DMS53 (cell line): ENCODE data around the gene HDAC4.

Source experiments
- DNase-seq: peaks from one replicate; lab custom pipeline; 2025; lab: John Stamatoyannopoulos, UW

The HDAC4 gene

GRCh38 chr2:239296020-239296932 is 104.5 kb downstream of the HDAC4 start:
- DNase-seq: peak; percentile 84

GRCh38 chr2:239295377-239296019 is 105.3 kb downstream of the HDAC4 start:
- DNase-seq: no peak

- DNase-seq: no peak
These were observed 106.2 kb downstream of the HDAC4 start for GRCh38 chr2:239294571-239295054.

- no peak for DNase-seq
These were observed 106.9 kb downstream of the HDAC4 start for GRCh38 chr2:239293775-239294430.

GRCh38 chr2:239292959-239293774 is 107.7 kb downstream of the HDAC4 start:
- no peak for DNase-seq

GRCh38 chr2:239292531-239292930 is 108.3 kb downstream of the HDAC4 start:
- DNase-seq: no peak

- no peak for DNase-seq
These were observed 109.1 kb downstream of the HDAC4 start for GRCh38 chr2:239291475-239292350.

- DNase-seq: no peak
These were observed 110.0 kb downstream of the HDAC4 start for GRCh38 chr2:239290618-239291474.

- no peak for DNase-seq
These were observed 111.3 kb downstream of the HDAC4 start for GRCh38 chr2:239289545-239289944.

GRCh38 chr2:239288951-239289511 is 111.8 kb downstream of the HDAC4 start:
- DNase-seq: no peak

- no peak for DNase-seq
These were observed 112.6 kb downstream of the HDAC4 start for GRCh38 chr2:239288237-239288636.

GRCh38 chr2:239287461-239287860 is 113.4 kb downstream of the HDAC4 start:
- DNase-seq: no peak

GRCh38 chr2:239286901-239287300 is 113.9 kb downstream of the HDAC4 start:
- DNase-seq: no peak

GRCh38 chr2:239285932-239286230 is 114.9 kb downstream of the HDAC4 start:
- DNase-seq: no peak

- DNase-seq: no peak
These were observed 115.5 kb downstream of the HDAC4 start for GRCh38 chr2:239285071-239285931.

GRCh38 chr2:239283961-239284795 is 116.6 kb downstream of the HDAC4 start:
- DNase-seq: no peak

- DNase-seq: no peak
These were observed 117.4 kb downstream of the HDAC4 start for GRCh38 chr2:239283288-239283945.
